ENCODE data around the gene RNF126. TPM values are rescaled to one million over a fixed set of nuclear protein-coding genes. Genes with fewer than 3 reads are reported as not detected.

The RNF126 gene
- polyA plus RNA-seq, 1 donor from 2014 or later: 33.7 TPM

DNA sequence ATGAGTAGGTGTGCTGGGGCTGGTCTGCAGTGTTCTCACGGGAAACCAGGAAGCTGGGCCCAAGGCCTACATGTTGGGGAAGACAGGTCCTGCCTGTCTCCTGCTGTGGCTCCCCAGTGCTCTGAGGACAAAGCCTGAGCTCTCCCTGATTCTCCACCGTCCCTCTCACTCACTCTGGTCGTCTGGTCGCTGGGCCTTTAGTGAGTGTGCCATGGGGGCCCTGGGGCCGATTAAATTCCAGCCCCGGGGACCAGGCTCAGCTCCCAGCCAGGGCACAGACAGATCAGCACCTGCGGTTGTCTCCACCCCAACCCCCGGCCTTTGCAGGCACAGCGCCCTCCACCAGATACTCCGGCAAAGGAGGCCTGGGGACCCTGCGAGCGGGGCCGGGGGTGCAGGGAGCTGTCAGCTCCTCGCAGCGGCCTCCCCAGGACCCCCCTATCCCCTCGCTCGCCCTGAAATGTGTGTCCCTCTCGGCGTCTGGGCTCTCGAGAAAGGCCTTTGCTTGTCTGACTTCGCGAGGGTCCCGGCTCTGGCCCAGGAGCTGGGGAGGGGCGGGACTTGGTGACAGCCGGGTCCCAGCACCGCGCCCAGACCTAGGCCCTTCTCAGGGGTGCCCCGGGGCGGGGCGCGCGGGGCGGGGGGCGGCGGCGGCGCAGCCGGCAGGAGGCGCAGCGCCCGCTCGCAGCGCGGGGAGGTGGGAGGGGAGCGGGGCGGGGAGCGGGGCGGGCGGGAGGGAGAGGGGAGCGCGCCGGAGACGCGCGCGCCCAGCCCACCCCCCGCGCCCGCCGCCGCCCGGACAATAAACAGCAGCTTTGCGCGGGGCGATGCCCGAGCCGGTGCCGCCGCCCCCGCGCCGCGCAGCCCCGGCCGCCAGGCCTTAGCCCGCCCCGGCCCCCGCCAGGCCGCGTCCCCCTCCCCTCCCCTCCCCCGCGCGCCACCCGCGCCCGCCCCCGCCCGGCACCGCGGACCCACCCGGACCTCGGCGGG lies 45.4 kb upstream of the RNF126 start, which contains the start of gene PALM:
PALM (plus strand) TSS at position 782 of the 990 bp plus-strand sequence. CDS start 212 bp downstream, outside the sequence.
- H3K27me3 ChIP-seq (ENCODE audit: insufficient read depth, low read depth, low read length): no peaks in the 10 kb centered on the region
- H3F3A ChIP-seq (ENCODE audit: insufficient read depth, low read length, poor library complexity, severe bottlenecking): no peaks in the 10 kb centered on the region
- H3K27ac ChIP-seq (ENCODE audit: low read length): peak within 1 kb of the TSS; percentile 67
- TF ChIP-seq POLR2AphosphoS5 (IDR thresholded peaks at IDR 0.05) (peak; percentile 66), CTCF (IDR thresholded peaks at IDR 0.05; ENCODE audit: poor library complexity, severe bottlenecking) (peak; percentile 27), SMC3 (conservative IDR thresholded peaks at IDR 0.05; ENCODE audit: poor library complexity) (no peak), EZH2 (IDR thresholded peaks at IDR 0.05; ENCODE audit: borderline replicate concordance, insufficient read depth, low read length, poor library complexity, severe bottlenecking) (no peak), RAD21 (conservative IDR thresholded peaks at IDR 0.05) (no peak)
- TF ChIP-seq, protein P1, sequence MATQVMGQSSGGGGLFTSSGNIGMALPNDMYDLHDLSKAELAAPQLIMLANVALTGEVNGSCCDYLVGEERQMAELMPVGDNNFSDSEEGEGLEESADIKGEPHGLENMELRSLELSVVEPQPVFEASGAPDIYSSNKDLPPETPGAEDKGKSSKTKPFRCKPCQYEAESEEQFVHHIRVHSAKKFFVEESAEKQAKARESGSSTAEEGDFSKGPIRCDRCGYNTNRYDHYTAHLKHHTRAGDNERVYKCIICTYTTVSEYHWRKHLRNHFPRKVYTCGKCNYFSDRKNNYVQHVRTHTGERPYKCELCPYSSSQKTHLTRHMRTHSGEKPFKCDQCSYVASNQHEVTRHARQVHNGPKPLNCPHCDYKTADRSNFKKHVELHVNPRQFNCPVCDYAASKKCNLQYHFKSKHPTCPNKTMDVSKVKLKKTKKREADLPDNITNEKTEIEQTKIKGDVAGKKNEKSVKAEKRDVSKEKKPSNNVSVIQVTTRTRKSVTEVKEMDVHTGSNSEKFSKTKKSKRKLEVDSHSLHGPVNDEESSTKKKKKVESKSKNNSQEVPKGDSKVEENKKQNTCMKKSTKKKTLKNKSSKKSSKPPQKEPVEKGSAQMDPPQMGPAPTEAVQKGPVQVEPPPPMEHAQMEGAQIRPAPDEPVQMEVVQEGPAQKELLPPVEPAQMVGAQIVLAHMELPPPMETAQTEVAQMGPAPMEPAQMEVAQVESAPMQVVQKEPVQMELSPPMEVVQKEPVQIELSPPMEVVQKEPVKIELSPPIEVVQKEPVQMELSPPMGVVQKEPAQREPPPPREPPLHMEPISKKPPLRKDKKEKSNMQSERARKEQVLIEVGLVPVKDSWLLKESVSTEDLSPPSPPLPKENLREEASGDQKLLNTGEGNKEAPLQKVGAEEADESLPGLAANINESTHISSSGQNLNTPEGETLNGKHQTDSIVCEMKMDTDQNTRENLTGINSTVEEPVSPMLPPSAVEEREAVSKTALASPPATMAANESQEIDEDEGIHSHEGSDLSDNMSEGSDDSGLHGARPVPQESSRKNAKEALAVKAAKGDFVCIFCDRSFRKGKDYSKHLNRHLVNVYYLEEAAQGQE (IDR thresholded peaks at IDR 0.05; ENCODE audit: borderline replicate concordance): peak; percentile 37
- peak within 1 kb of the TSS; percentile 51 for H2AFZ ChIP-seq (ENCODE audit: low read depth, low read length)
- H3K9me2 ChIP-seq (ENCODE audit: insufficient read depth, low read length): no peaks in the 10 kb centered on the region
- H3K4me3 ChIP-seq (ENCODE audit: low read length): peak within 1 kb of the TSS; percentile 90
- peak within 1 kb of the TSS; percentile 83 for H3K9ac ChIP-seq (ENCODE audit: low read length)
- peak within 1 kb of the TSS; percentile 62 for H3K4me2 ChIP-seq (ENCODE audit: low read length)
- H4K20me1 ChIP-seq (ENCODE audit: insufficient read depth): no peaks in the 10 kb centered on the region
- H3K36me3 ChIP-seq (ENCODE audit: insufficient read depth, low read length): no peaks in the 10 kb centered on the region
- no peaks in the 10 kb centered on the region for H3K9me3 ChIP-seq (ENCODE audit: low read length)
- H3K79me2 ChIP-seq (replicated peaks; ENCODE audit: insufficient read depth, low read length): peaks cover 48% of the 10 kb centered on the region

DNA sequence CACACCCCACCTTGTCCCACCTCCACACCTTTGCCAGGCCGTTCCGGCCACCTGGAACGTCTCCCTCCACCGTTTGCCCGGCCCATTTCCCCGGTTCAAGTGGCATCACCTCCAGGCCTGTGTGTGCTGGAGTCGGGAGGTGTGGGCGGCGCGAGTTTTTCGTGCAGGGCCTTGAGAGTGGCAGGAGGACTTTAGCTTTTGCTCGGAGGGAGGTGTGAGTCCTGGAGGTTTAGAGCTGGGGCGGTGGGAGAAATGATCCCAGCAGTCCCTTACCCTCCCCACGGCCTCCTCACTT lies 41.4 kb upstream of the RNF126 start:
- H3K36me3 ChIP-seq (ENCODE audit: insufficient read depth, low read length): no peaks in the 10 kb centered on the region
- H3K27ac ChIP-seq (ENCODE audit: low read length): no peak overlapping the region
- no peak overlapping the region for H2AFZ ChIP-seq (ENCODE audit: low read depth, low read length)
- H3K4me3 ChIP-seq (ENCODE audit: low read length): no peak overlapping the region
- H3K9me2 ChIP-seq (ENCODE audit: insufficient read depth, low read length): no peaks in the 10 kb centered on the region
- H3F3A ChIP-seq (ENCODE audit: insufficient read depth, low read length, poor library complexity, severe bottlenecking): no peaks in the 10 kb centered on the region
- no peak overlapping the region for H3K9ac ChIP-seq (ENCODE audit: low read length)
- H3K79me2 ChIP-seq (replicated peaks; ENCODE audit: insufficient read depth, low read length): peaks cover 10% of the 10 kb centered on the region
- no peaks in the 10 kb centered on the region for H4K20me1 ChIP-seq (ENCODE audit: insufficient read depth)
- H3K9me3 ChIP-seq (ENCODE audit: low read length): no peaks in the 10 kb centered on the region
- no peaks in the 10 kb centered on the region for H3K27me3 ChIP-seq (ENCODE audit: insufficient read depth, low read depth, low read length)
- TF ChIP-seq POLR2AphosphoS5 (IDR thresholded peaks at IDR 0.05) (no peak), SMC3 (conservative IDR thresholded peaks at IDR 0.05; ENCODE audit: poor library complexity) (no peak), RAD21 (conservative IDR thresholded peaks at IDR 0.05) (no peak), TAF1 (IDR thresholded peaks at IDR 0.05; ENCODE audit: low read depth) (no peak), MXI1 (conservative IDR thresholded peaks at IDR 0.05; ENCODE audit: poor library complexity, severe bottlenecking) (no peak), CTCF (IDR thresholded peaks at IDR 0.05; ENCODE audit: poor library complexity, severe bottlenecking) (no peak), EP300 (conservative IDR thresholded peaks at IDR 0.05; ENCODE audit: poor library complexity, severe bottlenecking) (no peak), EZH2 (IDR thresholded peaks at IDR 0.05; ENCODE audit: borderline replicate concordance, insufficient read depth, low read length, poor library complexity, severe bottlenecking) (no peak)
- TF ChIP-seq, protein P1 (IDR thresholded peaks at IDR 0.05; ENCODE audit: borderline replicate concordance): no peak
- no peak overlapping the region for H3K4me2 ChIP-seq (ENCODE audit: low read length)

All from neural cell (in vitro differentiated cells).